Glomerular visceral epithelial cell (primary cell): ENCODE results near the gene GIMAP6.
"Not testable (repeated sequence)": the region's sequence is repeated elsewhere in the genome, so short reads cannot be mapped to it uniquely, and the experiment has no call there.

Experiments
- DNase-seq: peaks from one replicate; pipeline ENCODE4 v3.0.0-alpha.2; 2016; ENCODE audit errors: extremely low spot score

The GIMAP6 gene

DNA sequence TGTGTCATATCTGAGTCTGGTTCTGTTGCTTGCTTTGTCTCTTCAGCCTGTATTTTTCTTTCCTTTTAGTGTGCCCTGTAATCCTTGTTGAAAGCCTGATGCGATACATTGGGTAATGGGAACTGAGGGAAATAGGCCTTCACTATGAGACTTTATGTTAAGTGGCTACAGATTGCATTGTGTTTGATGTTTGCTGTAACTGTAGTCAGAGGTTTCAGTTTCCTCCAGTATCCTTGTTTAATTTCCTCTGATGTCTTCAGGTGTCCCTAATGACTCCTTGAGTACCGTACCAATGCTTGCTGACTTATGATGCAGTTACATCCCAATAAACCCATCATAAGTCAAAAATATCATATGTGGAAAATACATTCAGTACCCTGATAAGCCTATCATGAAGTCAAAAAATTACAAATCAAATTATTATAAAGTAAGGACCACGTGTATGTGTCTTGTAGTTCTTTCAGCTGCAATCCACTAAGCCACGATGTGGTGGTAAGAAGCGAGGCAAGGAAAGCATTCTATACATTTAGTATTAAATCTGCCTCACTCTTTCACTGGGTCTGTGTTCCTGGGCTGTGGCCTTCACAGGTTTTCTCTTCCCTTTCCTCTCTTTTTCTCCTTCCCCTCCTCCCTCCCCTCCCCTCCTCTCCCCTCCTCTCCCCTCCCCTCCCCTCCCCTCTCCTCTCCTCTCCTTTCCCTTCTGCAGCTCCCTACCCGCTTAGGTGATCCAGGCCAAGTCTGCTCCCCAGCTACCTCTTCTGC lies 13.3 kb upstream of the GIMAP6 start:
- no peak for DNase-seq

DNA sequence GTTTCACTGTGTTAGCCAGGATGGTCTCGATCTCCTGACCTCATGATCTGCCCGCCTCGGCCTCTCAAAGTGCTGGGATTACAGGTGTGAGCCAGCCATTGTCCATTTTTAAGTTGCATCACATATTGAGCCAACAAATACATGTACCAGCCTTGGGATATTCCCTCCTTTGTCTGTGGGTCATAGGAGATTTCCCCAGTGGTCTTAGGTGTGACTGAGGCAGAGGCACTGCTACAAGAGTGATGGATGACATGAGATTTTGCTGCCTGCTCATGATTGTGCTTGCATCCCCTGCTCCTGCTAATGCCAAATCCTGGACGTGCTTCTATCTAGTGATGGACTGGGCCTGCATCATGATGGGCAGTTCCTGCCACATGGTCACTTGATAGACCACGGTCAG lies 10.7 kb upstream of the GIMAP6 start:
- no peak for DNase-seq

DNA sequence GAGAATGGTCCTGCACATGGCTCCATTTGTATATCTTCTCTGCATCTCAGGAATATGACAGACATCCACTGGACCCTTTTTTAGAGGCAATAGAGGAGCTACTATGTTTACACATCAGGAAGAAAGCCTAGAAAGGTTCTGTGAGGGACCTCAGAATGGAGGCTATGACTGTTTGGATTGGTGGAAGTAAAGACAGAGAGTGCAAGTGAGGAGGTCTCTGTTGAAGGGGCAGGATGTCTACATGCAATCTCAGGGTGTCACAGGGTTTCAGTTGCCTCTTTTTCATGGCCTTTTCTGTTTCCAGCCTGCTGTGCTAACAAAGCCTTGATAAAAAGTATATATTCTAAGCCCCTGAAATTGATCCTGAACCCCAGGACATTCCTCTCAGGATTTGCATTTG lies 9.7 kb upstream of the GIMAP6 start:
- DNase-seq: no peak

DNA sequence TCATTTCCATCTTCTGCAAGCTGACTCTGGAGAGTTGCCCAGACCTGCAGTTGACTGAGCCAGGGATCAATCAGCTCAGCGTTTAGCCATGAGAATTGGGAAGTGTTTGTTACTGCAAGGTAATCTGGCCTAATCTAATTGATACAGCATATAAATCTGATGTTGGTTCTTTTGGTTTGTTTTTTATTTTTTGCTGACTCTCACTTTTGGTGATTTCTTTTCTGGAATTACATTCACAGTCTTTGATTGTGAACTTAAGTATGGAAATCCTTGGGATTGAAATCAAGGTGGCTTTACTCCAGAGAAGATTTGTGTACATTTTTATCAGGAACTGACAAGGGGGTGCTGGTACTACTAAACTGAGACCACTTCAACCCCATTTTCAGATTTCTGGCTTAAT lies 1.7 kb upstream of the GIMAP6 start:
- no peak for DNase-seq

DNA sequence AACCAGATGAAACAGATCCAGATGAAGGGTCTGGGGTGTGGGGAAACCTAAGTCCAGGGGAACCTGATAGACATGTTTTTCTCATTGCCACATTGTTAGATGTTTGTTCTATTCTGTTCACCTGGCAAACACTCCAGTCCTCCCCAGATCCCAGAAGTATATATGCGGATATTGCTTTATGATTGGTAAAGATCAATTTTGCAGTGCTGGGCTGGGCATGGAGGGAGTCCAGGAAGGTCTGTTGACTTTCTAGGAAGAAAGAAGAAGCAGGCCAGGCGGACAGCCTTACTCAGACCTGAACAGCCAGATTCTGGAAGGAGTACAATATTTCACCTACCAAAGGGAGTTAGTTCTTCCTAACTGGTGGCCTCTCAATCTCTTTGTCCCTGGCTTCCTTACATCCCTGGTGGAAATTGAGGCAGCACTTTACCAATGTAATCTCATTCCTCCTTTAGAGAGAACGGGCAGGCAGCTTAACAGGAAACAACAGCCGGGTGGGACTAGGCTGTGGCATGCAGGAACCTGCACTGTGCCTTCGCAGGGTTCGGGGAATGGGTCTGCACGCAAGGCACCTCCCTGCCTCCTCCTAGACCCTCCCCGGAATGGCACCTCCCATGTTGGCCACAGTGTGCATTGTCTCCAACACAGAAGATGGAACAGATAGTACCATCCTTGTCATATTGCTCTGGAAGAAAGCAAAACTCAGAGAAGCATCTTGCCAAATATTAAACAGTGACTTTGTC lies 930 bp downstream of the GIMAP6 start:
- no peak for DNase-seq

DNA sequence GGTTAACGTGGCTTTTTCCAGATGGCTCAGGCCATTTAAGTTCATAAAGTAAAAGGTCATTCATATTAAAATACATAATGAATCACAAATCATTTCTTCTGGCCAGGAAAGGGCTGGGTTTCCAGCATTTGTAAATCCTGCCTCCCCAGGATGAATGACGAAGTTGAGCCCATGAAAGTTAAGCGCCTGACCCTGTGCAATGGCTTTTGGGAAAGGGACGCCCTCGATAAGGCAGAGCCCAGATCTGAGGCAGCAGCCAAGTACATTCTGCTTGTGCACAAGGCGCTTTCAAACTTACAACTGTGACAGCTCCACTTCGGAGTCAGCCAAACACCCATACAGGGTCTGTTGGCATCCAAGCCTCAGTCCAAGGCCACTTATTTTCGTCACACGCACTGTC lies 2.8 kb downstream of the GIMAP6 start:
- no peak for DNase-seq

DNA sequence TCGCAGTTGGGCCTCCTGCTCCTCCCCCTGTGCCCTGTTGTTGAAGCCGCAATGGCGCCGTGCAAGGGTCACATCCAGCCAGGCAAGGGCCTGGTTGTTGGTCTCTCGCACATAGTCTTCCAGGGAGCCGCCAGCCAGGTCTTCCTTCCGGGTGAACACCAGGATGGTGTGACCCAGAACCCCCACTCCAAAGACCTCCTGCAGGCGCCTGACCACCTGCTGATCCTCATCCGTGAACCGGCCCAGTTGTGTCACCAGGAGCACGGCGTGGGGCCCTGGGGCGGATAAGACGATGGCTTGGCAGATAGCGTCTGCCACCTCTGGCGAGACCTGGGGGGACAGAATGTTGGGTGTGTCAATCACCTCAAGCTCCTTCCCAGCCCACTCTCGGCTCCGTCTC lies 4.2 kb downstream of the GIMAP6 start:
- no peak for DNase-seq

DNA sequence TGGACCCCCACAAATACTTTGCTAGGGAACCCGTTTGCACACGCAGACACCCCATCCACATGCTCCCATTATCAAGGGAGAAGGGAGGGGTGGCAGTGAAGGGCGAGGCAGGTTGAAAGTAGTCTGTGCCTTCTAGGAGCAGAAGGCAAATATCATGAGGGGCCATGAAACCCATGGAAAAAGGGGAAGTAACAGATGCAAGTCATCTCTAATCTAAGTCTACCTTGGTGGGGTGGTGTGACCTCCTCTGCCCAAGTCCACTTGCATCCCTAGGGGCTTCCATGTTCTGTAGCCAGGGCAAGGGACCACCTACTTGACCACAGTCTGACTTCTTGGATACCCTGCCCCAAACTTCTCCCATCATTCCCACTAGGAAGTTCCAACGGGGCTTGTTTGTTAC lies 5.5 kb downstream of the GIMAP6 start:
- no peak for DNase-seq

DNA sequence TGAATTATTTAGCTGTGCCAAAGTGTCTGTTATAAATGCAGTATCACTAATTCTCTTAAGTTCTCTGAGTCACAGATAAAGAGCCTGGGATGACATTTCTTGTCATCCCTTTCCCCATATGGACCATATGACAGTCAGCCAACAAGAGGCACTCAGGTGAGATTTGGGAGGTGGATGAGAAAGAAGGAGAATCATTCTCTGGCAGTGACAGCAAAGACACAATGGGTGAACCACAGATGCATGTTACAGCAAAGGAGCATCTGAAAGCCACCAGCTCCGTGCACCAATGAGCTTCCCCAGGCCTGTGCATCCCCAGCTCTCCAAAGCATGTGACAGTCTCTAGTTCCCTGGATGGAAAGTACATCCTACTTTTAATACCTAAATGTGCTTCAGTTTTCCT lies 10.8 kb downstream of the GIMAP6 start:
- no peak for DNase-seq

DNA sequence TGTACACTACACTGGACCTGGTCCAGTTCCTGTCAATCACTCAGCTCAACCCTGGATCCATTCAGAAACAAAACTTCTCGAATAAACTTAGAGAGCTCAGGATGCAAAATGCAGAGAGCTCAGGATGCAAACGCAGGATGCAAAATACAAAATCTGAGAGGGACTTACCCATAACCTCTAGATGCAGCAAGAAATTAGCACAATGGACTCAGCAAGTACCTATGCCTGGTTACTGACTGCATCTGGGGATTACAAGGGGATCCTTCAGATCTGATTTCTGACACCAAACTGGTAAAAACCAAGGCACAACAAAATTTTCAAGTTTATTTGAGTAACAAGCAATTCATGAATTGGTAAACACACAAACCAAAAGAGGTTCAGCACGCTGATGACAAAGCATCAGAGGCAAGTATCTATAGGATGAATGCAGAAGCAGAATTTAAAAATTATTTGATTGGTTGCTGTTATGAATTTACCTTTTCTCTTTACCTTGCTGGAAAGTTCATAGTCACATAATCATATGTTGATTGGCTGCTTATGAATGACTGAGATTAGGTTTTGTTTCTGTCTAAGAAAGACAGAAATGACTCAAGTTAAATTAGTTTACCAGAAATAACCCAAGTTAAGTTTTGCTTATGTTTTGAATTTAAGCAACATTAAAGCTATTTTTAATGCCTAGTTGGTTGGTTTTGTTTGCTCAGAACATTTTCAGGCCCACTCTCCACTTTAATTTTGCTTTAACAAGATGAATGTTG lies 11.4 kb downstream of the GIMAP6 start:
- no peak for DNase-seq

DNA sequence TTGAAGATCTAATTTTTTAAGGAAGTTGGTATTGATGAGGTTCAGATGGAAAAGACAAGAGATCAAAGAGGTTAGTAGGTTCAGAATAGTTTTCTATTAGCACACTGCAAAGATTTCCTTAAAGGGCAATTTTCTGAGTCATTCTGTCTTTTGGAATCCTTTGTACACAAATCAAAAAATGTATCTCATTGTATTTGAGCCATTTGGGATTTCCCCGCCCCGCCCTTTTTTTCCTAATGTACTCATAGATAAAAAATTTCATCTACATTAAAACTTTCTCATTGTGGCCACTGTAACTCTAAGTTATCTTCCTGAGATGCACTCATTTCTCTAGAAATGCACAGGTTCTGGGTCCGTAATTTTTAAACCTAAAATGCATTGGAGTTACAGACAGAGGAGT lies 12.1 kb downstream of the GIMAP6 start:
- DNase-seq: no peak

DNA sequence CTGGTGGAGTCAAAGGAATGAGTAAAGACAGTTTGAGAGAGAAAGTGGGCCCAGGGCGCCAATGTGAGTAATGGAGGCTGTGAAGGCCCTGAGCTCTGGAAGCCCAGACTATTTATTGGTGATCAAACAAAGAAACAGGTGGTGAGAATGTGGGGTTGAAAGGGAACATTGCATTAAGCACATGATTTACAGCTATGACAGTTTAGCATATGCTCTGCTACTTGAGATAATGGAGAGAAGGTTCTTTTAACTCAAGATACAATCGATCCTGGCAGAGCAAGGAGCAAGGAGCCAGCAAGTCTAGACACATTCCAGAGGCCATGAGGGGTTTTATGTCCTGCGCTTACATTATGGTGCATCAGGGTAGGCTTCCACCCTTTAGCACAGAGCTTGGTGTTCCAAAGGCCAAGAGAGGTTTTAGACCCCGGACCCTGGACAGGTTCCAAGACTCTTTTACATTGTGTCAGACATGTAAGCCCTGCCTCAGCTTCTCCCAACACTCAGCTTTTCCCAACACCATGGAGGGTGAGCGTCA lies 16.9 kb downstream of the GIMAP6 start:
- DNase-seq: not testable (repeated sequence)

DNA sequence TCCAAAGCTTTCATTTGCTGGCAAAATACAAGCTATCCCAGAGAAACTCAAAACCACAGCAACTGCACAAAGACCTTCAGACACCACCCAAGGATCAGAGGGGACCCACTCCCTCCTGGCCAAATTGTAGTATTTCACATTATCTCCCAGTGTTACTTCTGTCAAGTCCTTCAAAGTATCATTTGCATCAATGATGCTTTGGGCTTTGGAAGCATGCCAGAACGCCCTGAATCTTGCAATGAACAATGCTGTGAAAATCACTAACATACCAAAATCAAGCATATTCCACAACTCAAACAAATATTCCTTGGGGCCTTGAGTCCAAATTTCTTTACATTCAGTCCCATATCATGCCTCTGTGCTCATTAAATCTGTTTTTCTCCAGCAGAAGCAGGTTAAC lies 17.8 kb downstream of the GIMAP6 start:
- not testable (repeated sequence) for DNase-seq

DNA sequence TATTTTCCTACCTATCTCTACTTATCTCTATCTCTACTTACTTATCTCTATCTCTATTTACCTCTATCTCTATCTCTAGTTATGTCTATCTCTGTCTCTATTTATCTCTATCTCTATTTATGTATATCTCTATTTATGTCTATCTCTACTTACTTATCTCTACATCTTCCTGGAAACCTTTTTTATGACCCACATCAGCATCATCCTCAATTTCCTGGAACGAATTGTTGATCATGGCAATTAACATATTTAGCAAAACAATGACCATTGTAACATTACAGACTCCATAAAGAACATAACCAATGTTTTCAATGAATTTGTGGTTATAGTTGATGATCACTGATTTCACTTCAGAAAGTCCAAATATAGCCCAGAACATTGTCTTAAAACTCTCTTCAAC lies 18.3 kb downstream of the GIMAP6 start:
- no peak for DNase-seq

DNA sequence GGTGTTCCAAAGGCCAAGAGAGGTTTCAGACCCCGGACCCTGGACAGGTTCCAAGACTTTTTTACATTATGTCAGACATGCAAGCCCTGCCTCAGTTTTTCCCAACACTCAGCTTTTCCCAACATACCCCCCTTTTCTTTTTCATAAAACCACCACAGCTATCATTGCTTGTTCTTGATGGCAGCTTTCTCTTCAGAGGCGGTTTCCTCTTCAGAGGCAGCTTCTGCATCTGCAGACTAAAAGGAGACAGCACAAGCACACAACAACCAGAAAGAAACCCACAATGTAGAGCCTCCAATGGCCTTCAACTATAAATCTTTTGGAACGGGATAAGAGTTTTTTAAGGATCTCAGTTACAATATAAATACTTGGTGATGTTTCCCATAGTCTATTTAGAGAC lies 19.3 kb downstream of the GIMAP6 start:
- no peak for DNase-seq

DNA sequence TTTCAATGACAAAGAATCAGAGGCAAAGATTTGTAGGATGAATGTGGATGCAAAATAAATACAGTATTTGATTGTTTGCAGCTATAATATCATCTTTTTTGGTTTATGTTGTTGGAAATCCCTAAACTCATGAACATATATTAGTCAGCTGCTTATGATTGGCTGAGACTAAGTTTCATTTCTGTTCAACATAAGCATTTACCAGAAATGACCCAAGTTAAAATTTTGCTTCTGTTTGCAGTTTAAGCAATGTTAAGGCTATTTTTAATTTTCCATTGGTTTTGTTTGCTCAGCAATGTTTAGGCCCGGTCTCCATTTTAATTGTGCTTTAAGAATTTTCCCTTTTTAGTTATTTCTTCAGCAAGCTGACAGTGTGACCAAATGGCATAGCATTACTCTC lies 22.0 kb downstream of the GIMAP6 start:
- DNase-seq: no peak

DNA sequence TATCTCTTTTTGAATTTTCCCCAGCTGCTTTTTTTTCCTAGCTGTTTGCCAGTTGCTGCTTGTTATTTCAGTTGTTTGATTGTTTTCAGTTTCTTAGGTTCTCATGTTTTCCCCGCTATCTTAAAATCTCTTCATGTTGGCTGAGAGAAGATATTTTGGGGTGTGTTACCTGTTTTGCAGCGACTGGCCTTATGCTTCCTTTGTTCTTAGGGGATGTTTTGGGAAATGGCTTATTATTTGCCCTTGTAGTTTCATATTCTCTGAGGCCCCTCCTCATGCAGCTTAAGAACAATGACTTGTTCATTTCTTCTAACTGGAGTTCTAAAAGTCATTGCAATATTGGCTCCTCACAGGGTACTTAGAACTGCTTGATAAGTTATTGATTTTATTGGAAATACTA lies 28.6 kb downstream of the GIMAP6 start:
- DNase-seq: not testable (repeated sequence)

DNA sequence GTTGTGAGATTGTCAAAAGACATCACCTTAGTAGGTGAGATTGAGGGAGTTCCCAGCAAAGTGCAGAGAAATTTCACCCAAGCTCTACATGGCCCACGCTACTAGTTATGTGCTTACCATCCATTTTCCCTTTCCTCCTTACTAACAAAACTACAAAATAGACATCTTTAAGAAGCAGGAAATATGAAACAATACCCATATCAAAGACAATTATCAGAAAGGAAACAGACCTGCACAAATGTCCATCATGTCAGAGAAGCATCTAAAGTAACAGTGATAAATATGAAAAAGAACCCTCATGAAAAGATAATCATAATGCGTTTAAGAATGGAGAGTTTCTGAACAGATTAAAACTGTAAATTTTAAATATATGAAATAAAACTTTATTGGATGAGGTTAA lies 36.8 kb downstream of the GIMAP6 start:
- no peak for DNase-seq

DNA sequence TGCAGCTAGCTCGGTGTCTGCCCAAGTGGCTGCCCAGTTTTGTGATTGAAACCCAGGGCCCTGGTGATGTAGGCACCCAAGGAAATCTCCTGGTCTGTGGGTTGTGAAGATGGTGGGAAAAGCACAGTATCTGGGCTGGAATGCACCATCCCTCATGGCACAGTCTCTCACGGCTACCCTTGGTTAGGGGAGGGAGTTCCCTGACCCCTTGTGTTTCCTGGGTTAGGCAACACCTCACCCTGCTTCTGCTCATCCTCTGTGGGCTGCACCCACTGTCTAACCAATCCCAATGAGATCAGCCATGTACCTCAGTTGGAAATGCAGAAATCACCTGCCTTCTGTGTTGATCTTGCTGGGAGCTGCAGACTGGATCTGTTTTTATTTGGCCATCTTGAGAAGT lies 37.4 kb downstream of the GIMAP6 start:
- no peak for DNase-seq

DNA sequence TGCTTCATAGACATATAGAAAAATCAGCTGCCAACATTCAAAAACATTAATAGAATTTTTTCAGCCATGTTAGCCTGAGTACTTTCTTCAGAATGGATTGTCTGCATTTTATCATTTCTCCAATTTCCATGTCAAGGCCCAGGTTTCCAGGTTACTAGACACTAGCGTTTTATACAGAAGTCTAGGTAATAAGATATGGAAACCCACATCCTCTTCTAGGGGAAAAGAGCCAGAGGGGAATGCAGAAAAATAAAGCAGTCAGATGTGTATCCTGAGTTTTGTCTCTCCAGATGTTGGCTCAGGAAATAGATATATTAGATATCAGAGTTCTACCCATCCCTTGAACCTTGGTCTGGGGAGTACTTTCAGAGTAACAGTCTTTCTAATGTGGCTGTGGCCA lies 44.6 kb downstream of the GIMAP6 start:
- DNase-seq: no peak

DNA sequence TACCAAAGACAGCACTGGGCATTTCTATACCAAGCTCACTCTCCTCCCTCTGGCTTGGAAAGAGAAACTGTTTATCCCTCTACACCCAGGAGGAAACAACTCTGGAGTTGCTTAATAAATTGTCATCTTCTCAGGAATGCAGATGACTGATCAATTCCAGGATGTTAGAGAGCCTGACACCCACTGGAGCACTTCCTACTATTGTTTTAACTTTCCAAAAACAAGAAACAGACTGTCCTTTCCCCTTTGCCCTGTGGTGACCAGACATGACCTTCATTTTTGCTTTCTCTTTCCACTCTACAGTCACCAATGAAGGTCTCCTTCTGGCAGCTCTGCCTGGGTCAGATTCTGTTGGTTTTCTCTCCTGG lies 45.4 kb downstream of the GIMAP6 start:
- DNase-seq: no peak

DNA sequence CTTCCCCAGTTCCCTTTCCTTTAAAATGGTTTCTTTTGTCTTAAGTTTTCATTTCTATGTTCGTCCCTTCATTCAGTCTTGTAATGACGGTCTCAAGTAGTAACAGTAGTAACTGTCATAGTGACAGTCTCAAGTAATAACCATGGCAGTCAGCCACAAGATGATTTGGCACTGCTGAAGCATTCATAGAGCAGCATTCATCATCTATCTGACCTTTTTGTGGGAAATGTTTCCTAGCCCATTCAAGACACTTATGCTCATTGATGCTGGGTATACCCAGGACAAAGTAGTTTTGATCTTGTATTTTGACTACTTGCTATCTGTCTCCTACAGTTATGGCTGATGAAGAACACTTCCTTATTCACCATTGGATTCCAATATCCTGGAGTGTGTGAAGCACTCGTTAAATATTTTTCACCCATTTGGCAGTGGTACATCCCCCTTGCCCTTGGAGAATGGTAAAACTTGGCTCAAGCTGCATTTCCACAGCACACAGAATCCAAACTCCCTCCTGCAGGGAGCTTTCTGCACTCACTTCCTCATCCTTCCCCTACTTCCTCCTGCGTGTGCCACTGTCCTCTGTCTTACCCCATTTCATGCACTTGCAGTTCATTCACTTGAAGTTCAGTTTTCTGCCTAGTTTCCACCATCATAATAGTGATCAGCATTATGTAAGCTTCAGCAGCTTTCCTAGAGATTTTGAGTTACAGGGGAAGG lies 46.0 kb downstream of the GIMAP6 start:
- no peak for DNase-seq
